Measurements from ENCODE around the gene FBXO15. TPM values are rescaled to one million over a fixed set of nuclear protein-coding genes. Genes with fewer than 3 reads are reported as not detected.

FBXO15 gene
- polyA plus RNA-seq, 4 donors, result 1.0 to 7.4 (median 4.2) TPM

DNA sequence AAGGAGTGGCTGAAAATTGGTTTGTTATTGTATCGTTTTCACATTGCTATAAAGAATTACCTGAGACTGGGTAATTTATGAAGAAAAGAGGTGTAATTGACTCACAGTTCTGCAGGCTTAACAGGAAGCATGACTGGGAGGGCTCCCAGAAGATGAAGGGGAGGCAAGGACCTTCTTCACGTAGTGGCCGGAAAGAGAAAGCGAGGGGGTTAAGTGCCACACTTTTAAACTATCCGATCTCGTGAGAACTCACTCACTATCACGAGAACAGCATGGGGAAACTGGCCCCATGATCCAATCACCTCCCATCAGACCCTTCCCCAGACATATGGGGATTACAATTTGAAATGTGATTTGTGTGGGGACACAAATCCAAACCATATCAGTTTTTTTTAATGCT lies 81.6 kb downstream of the FBXO15 start:
- no peak for DNase-seq (ENCODE audit: low read depth in 4 of 4, low spot score in 3 of 4)

DNA sequence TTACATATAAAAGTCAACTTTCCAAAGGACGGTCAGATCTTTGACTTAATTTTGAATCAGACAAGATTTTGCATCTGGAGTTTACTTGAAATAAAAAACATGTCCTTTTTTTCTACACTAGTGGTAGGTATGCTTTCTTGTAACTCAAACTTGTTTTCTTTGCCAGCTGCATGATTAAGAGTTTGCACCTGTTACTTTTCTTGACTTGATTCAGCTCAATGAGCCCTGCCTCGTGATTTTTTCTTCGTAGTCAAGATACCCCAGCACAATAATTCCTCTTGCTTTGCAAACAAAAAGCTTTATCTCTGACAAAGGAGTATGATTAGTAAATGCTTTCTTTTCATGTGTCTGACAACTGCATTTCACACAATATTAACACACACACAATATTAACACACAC lies 82.3 kb downstream of the FBXO15 start:
- DNase-seq (ENCODE audit: low read depth in 4 of 4, low spot score in 3 of 4), result no peak

- DNase-seq (ENCODE audit: low read depth in 4 of 4, low spot score in 3 of 4), result no peak
Measured at GRCh38 chr18:74064510-74064909, 83.1 kb downstream of the FBXO15 start.

DNA sequence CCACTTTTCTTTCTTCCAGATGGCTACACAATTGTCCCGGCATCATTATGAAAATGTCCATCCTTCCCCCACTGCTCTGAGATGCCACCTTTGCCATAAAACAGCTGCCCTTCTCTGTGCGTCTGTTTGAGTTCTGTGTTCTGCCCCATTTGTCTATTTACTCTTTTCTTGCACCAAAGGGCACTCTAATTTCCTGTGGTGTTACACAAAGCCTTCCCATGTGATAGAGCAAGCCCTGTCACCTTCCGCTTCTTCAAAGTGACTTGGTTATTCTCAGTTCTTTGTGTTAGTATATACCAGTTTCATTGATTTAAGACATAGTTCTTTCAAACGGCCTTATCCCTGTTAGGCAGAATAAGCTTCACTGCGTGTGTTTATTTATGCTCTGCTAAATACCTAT lies 84.1 kb downstream of the FBXO15 start:
- DNase-seq (ENCODE audit: low read depth in 4 of 4, low spot score in 3 of 4), result no peak

DNA sequence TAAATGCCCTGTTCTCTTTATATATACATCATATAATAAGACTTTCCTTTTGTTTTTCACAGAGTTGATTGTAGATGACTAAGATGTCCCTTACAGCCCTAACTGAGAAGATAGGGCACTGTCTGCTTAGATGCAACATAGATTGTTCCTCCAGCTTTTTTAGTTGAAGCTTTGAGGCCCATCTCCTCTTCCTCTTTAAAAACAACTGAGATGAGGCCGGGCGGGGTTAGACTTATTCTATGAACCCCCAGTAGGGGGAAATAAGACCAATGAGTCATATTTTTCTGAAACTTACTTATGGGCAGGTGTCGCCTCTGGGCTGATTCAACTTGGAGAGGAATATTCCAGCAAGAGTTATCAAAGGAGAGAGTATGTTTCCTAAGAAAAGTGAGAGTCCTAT lies 84.6 kb downstream of the FBXO15 start:
- DNase-seq (ENCODE audit: low read depth in 4 of 4, low spot score in 3 of 4), result no peak

GRCh38 chr18:74062037-74062436 lies 85.6 kb downstream of the FBXO15 start:
- no peak for DNase-seq (ENCODE audit: low read depth in 4 of 4, low spot score in 3 of 4)

- no peak for DNase-seq (ENCODE audit: low read depth in 4 of 4, low spot score in 3 of 4)
Measured at GRCh38 chr18:74060579-74060978, 87.1 kb downstream of the FBXO15 start.

- no peak for DNase-seq (ENCODE audit: low read depth in 4 of 4, low spot score in 3 of 4)
Measured at GRCh38 chr18:74050807-74051206, 96.8 kb downstream of the FBXO15 start.

GRCh38 chr18:74040459-74041332 lies 106.9 kb downstream of the FBXO15 start:
- DNase-seq (ENCODE audit: low read depth in 4 of 4, low spot score in 3 of 4), result no peak

DNA sequence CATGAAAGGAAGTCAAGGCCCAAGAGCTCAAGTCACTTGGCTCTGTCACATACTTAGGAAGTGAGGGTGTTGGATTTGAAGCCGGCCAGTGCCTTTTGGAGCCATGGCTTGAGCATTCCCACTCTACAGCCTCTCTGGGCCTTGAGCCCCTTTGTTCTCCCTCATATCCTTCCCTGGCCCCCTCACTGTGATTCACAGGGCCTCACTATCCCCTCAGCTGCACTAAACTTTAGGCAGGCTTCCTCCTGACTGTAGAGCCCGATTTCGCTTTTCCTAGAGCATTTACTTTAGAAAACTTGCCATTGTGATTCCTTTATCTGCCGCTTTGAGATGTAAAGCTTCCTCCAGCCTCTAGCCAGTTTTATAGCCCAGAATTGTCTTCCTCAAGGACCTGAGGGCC lies 107.6 kb downstream of the FBXO15 start:
- DNase-seq (ENCODE audit: low read depth in 4 of 4, low spot score in 3 of 4), result no peak

DNA sequence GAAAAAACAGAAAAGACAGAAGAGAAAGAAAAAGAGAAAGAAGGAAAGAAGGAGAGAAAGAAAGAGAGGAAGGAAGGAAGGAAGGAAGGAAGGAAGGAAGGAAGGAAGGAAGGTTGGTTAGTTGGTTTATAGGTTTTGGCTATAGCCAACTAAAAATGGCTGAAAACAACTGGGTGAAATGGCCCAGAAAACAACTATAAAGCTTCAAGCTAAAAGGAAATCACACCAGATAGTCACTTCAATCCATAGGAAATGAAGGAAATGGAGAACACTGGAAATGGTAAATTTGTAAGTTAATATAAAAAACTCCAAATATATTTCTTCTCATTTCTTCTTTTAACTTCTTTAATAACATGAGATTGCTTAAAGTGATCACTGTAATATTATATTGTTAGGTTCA lies 118.5 kb downstream of the FBXO15 start:
- DNase-seq (ENCODE audit: low read depth in 4 of 4, low spot score in 3 of 4), result no peak

Other genes starting within 250 kb of the FBXO15 start
- gene TIMM21, start 689 bp upstream of the FBXO15 start, polyA plus RNA-seq (ENCODE audit: insufficient read length in 4 of 4), result 10 to 100 TPM; 53.3 to 73.0 (median 66.5) TPM
- 100 to 1,000 TPM in 3 of 4 donors, 10 to 100 TPM in 1; 45.4 to 316 (median 302) TPM for gene CYB5A, start 144.1 kb upstream of the FBXO15 start, polyA plus RNA-seq (ENCODE audit: insufficient read length in 4 of 4)
- gene C18orf63, start 168.0 kb upstream of the FBXO15 start, polyA plus RNA-seq (ENCODE audit: insufficient read length in 4 of 4), result under 1 TPM; 0.03 to 0.32 (median 0.24) TPM